GM12878 (cell line): ENCODE results near the gene SLC37A3. TPM values are rescaled to one million over a fixed set of nuclear protein-coding genes. Genes with fewer than 3 reads are reported as not detected.

Experiments used
- ATAC-seq: fragments of 200-7000 bp; cut with Tn5 transposase; 3 replicates; pipeline ENCODE4 v1.9.1; 2020; ENCODE audit warnings: mild to moderate bottlenecking, moderate library complexity
- Bru-seq: library from RNA; stranded (reverse); fragments of 400-500 nt; gene quantifications from one replicate; lab custom pipeline; 2021; lab: Mats Ljungman, UMichigan
- BruChase-seq, 2 experiments: library from RNA; stranded (reverse); fragments of 400-500 nt; gene quantifications; one replicate each; lab custom pipeline; 2021; lab: Mats Ljungman, UMichigan
- BruUV-seq: library from RNA; stranded (reverse); fragments of 400-500 nt; replicated peaks from 2 replicates; lab custom pipeline; 2021; lab: Mats Ljungman, UMichigan
- CTCF ChIA-PET: fragments of 300-600 bp; sonication (Branson Sonifier 250); formaldehyde crosslinking; extraction: SDS; loops from one replicate; lab custom pipeline; 2021; ENCODE audit warnings: inconsistent platforms; lab: Yijun Ruan, JAX
- POLR2A ChIA-PET: fragments of 350-600 bp; formaldehyde crosslinking; extraction: SDS; loops from one replicate; lab custom pipeline; 2021; ENCODE audit warnings: inconsistent platforms; lab: Charles Lee
- RAD21 ChIA-PET: fragments of 300-600 bp; sonication (Branson Sonifier 250); formaldehyde crosslinking; loops from one replicate; lab custom pipeline; 2023; ENCODE audit warnings: antibody characterized with exemption; ENCODE audit not compliant: unreplicated experiment; lab: Charles Lee
- SMC1A ChIA-PET: fragments of 300-600 bp; sonication (Branson Sonifier 250); formaldehyde crosslinking; loops from one replicate; lab custom pipeline; 2023; ENCODE audit not compliant: unreplicated experiment, uncharacterized antibody; lab: Charles Lee
- DNase-seq: peaks from one replicate; pipeline ENCODE4 v3.0.0-alpha.2; 2011; ENCODE audit warnings: low read depth, low spot score
- FAIRE-seq: peaks from 3 replicates; lab custom pipeline; 2011; peaks lifted over from hg19 to GRCh38; lab: Jason Lieb, UNC
- H2AFZ ChIP-seq: 2 replicates; pipeline ENCODE4 v1.6.0; 2011; ENCODE audit warnings: low read depth, low read length, control low read depth; ENCODE audit not compliant: control insufficient read depth
- H3K27ac ChIP-seq: 2 replicates; pipeline ENCODE4 v1.5.1; 2011; ENCODE audit warnings: control low read depth; ENCODE audit not compliant: control insufficient read depth, insufficient read depth
- H3K27me3 ChIP-seq, 2 experiments: replicated peaks in 1 of 2; 2 replicates each; pipeline versions ENCODE4 v1.6.0 to v1.6.1; 2011; ENCODE audit warnings: low read length in 1 of 2; ENCODE audit not compliant: control insufficient read depth in 2 of 2, insufficient read depth in 2 of 2
- H3K36me3 ChIP-seq, 2 experiments: 2 replicates each; pipeline ENCODE4 v1.5.1; 2011; ENCODE audit warnings: low read length in 1 of 2; ENCODE audit not compliant: control insufficient read depth in 2 of 2, insufficient read depth in 2 of 2
- H3K4me1 ChIP-seq: 2 replicates; pipeline ENCODE4 v1.6.1; 2011; ENCODE audit warnings: mild to moderate bottlenecking, low read length, moderate library complexity, mixed read lengths; ENCODE audit not compliant: control insufficient read depth, insufficient read depth
- H3K4me2 ChIP-seq: 2 replicates; pipeline ENCODE4 v1.6.0; 2011; ENCODE audit warnings: control low read depth; ENCODE audit not compliant: control insufficient read depth, insufficient read depth
- H3K4me3 ChIP-seq: fragments of 200-600 bp; sonication (generic); 2 replicates; pipeline ENCODE4 v1.5.1; 2016
- H3K79me2 ChIP-seq: 2 replicates; pipeline ENCODE4 v1.6.0; 2011; ENCODE audit warnings: low read length; ENCODE audit not compliant: control insufficient read depth, insufficient read depth
- H3K9ac ChIP-seq: 2 replicates; pipeline ENCODE4 v1.8.0; 2011; ENCODE audit warnings: low read length, control low read depth, mixed read lengths; ENCODE audit not compliant: control insufficient read depth, insufficient read depth
- H3K9me3 ChIP-seq: replicated peaks from 3 replicates; pipeline ENCODE4 v1.5.1; 2011; ENCODE audit warnings: mild to moderate bottlenecking, low read length; ENCODE audit not compliant: control insufficient read depth, insufficient read depth
- H4K20me1 ChIP-seq: 2 replicates; pipeline ENCODE4 v1.6.0; 2011; ENCODE audit not compliant: control insufficient read depth, insufficient read depth
- CREB1 ChIP-seq: IDR thresholded peaks from 2 replicates; pipeline ENCODE4 v1.6.1; 2012; ENCODE audit warnings: low read depth, mild to moderate bottlenecking, inconsistent platforms
- HCFC1 ChIP-seq: fragments of 150-350 bp; IDR thresholded peaks from 2 replicates; pipeline ENCODE4 v1.6.1; 2014; ENCODE audit warnings: low read length
- HDAC2 ChIP-seq: fragments of 200-600 bp; sonication (generic); IDR thresholded peaks from 2 replicates; pipeline ENCODE4 v1.6.1; 2017
- MAX ChIP-seq: IDR thresholded peaks from 2 replicates; pipeline ENCODE4 v1.6.1; 2012; ENCODE audit warnings: low read depth, low read length, improper control_type of control experiment
- NBN ChIP-seq: fragments of 450-650 bp; IDR thresholded peaks from 2 replicates; pipeline ENCODE4 v1.6.1; 2016
- NR2C2 ChIP-seq: IDR thresholded peaks from 2 replicates; pipeline ENCODE4 v1.6.1; 2011; ENCODE audit warnings: borderline replicate concordance, low read depth; ENCODE audit not compliant: control insufficient read depth, insufficient read length
- NR2F1 ChIP-seq: fragments of 450-650 bp; conservative IDR thresholded peaks from 2 replicates; pipeline ENCODE4 v1.6.1; 2017; ENCODE audit warnings: mild to moderate bottlenecking
- NRF1 ChIP-seq: conservative IDR thresholded peaks from 2 replicates; pipeline ENCODE4 v1.6.1; 2011; ENCODE audit warnings: mild to moderate bottlenecking, low read depth, low read length, improper control_type of control experiment
- PAX5 ChIP-seq: IDR thresholded peaks from 2 replicates; pipeline ENCODE4 v1.6.1; 2011; ENCODE audit warnings: low read depth, low read length, borderline replicate concordance
- RELA ChIP-seq: fragments of 450-650 bp; IDR thresholded peaks from 2 replicates; pipeline ENCODE4 v1.8.0; 2014; ENCODE audit warnings: borderline replicate concordance; ENCODE audit not compliant: partially characterized antibody
- SIX5 ChIP-seq: IDR thresholded peaks from 2 replicates; pipeline ENCODE4 v1.6.1; 2011; ENCODE audit warnings: mild to moderate bottlenecking, low read depth, low read length, moderate library complexity; ENCODE audit not compliant: severe bottlenecking
- SREBF1 ChIP-seq: IDR thresholded peaks from 2 replicates; pipeline ENCODE4 v1.6.1; 2012; ENCODE audit warnings: mild to moderate bottlenecking, low read length
- TCF12 ChIP-seq: IDR thresholded peaks from 2 replicates; pipeline ENCODE4 v1.6.1; 2011; ENCODE audit warnings: low read depth, mild to moderate bottlenecking, low read length
- USF1 ChIP-seq: IDR thresholded peaks from 2 replicates; pipeline ENCODE4 v1.6.1; 2011; ENCODE audit warnings: borderline replicate concordance, low read depth, mild to moderate bottlenecking, moderate library complexity, mixed read lengths, low read length; ENCODE audit not compliant: insufficient read depth; ENCODE audit errors: extremely low read length
- USF2 ChIP-seq: IDR thresholded peaks from 2 replicates; pipeline ENCODE4 v1.6.1; 2011; ENCODE audit warnings: low read depth, low read length, improper control_type of control experiment, borderline replicate concordance
- YY1 ChIP-seq: IDR thresholded peaks from 2 replicates; pipeline ENCODE4 v1.6.1; 2011; ENCODE audit warnings: low read depth, mild to moderate bottlenecking, low read length
- ZNF384 ChIP-seq: IDR thresholded peaks from 2 replicates; pipeline ENCODE4 v1.6.1; 2012; ENCODE audit warnings: low read depth, mild to moderate bottlenecking, low read length, improper control_type of control experiment, borderline replicate concordance
- WGBS: methylation state at CpG from one replicate; pipeline ENCODE4 v1.1.6; 2016; ENCODE audit warnings: low lambda C conversion rate; ENCODE audit not compliant: insufficient replicate concordance, insufficient coverage; ENCODE audit errors: missing lambda C conversion rate; 5-methylcytosine and 5-hydroxymethylcytosine counted together
- in situ Hi-C: fragments of 300-500 bp; cut with MboI; formaldehyde crosslinking; loops from 9 replicates; pipeline ENCODE4 v1.14.3; 2018; ENCODE audit warnings: mixed read lengths
- intact Hi-C: fragments of 100-400 bp; cut with micrococcal nuclease; formaldehyde crosslinking; loops from one replicate; pipeline ENCODE4 v1.14.2; 2022; ENCODE audit not compliant: unreplicated experiment
- long read RNA-seq, 2 experiments: library from polyadenylated mRNA; unstranded; transcript quantifications; one replicate each; pipeline ENCODE4 v2.0.0, GENCODE V29; 2019 to 2020
- polyA minus RNA-seq, 3 experiments: library from RNA; depleted of rRNA, polyadenylated mRNA; stranded (reverse); fragments of >200 nt; gene quantifications; 2 replicates each; pipeline ENCODE4 v1.2.3, GENCODE V29; 2011
- polyA plus RNA-seq, 11 experiments: library from polyadenylated mRNA; depleted of rRNA in 4 of 11; unstranded in 6 of 11; stranded (reverse) in 5 of 11; fragments of >200 nt; fragmentation: Nextera tagmentation in 4 of 11; fragmentation: Illumina TruSeq in 1 of 11; extraction: Ambion mirVana in 4 of 11; extraction: Trizol in 1 of 11; gene quantifications; 1 replicate in 1 of 11; 2 replicates in 10 of 11; pipeline versions ENCODE4 v1.2.1 to v1.2.3, GENCODE V29; 2011 to 2016; ENCODE audit warnings: inconsistent platforms in 2 of 11, missing spikeins in 2 of 11, low read depth in 1 of 11
- total RNA-seq, 4 experiments: library from RNA; depleted of rRNA in 3 of 4; stranded (reverse); fragments of >200 nt in 3 of 4; fragmentation: Illumina TruSeq in 1 of 4; extraction: Trizol in 1 of 4; gene quantifications; 2 replicates each; pipeline versions ENCODE4 v1.2.1 to v1.2.3, GENCODE V29; 2013 to 2021

SLC37A3 gene
- total RNA-seq (2013; cell fraction: nucleolus; rRNA removed): 51.7 and 59.1 TPM in 2 replicates
- total RNA-seq (2014; rRNA removed): 9.3 and 9.7 TPM in 2 replicates
- 10.5 and 11.4 TPM in 2 replicates for total RNA-seq (2014; rRNA removed; fragmentation: Illumina TruSeq; extraction: Trizol)
- 12.3 and 13.6 TPM in 2 replicates for total RNA-seq (2021)
- 8.3 TPM for polyA plus RNA-seq (2011; ENCODE audit: low read depth)
- 13.6 and 16.7 TPM in 2 replicates for polyA plus RNA-seq (2011; rRNA removed)
- polyA plus RNA-seq (2011; cell fraction: cytosol; rRNA removed): 9.8 and 10.9 TPM in 2 replicates
- 23.0 and 26.3 TPM in 2 replicates for polyA plus RNA-seq (2011; cell fraction: nucleus; rRNA removed)
- 7.8 and 8.9 TPM in 2 replicates for polyA plus RNA-seq (2012)
- polyA plus RNA-seq (2014; fragmentation: Illumina TruSeq; extraction: Trizol): 11.9 and 16.4 TPM in 2 replicates
- polyA plus RNA-seq (2014; fragmentation: Nextera tagmentation; extraction: Ambion mirVana): 1 to 10 TPM; 3.7 to 4.8 TPM
- 11.4 and 12.8 TPM in 2 replicates for polyA plus RNA-seq (2014; rRNA removed)
- polyA plus RNA-seq (2016; fragmentation: Nextera tagmentation; extraction: Ambion mirVana): 10 to 100 TPM in 1 of 2 experiments, 1 to 10 TPM in 1; 8.5 to 10.5 TPM
- polyA minus RNA-seq (2011; rRNA and poly(A)+ RNA removed): 22.1 and 29.1 TPM in 2 replicates
- polyA minus RNA-seq (2011; cell fraction: cytosol; rRNA and poly(A)+ RNA removed): 4.7 and 7.8 TPM in 2 replicates
- polyA minus RNA-seq (2011; cell fraction: nucleus; rRNA and poly(A)+ RNA removed): 9.8 and 19.8 TPM in 2 replicates
- percentile 58 among the genes with signal in this experiment for Bru-seq, nascent RNA
- BruChase-seq, experiment 1, labeled RNA remaining after a 6-hour chase: percentile 58 among the genes with signal in this experiment
- BruChase-seq, experiment 2, labeled RNA remaining after a 2-hour chase: percentile 61 among the genes with signal in this experiment
- long read RNA-seq, experiment 1, partial matches to known transcripts: 1 of 2 reads
- long read RNA-seq, experiment 1, other reads (novel, unspliced or antisense): 1 of 2 reads
- long read RNA-seq, experiment 2, partial matches to known transcripts: 1 of 12 reads
- long read RNA-seq, experiment 2, other reads (novel, unspliced or antisense): 7 of 12 reads

GRCh38 chr7:140397784-140398750, at the start of gene SLC37A3:
Gene SLC37A3 (minus strand): TSS chr7:140398530. CDS start chr7:140382526, 16,004 bp downstream.
- ChIA-PET POLR2A (interaction anchor here (0.7 kb wide), 1 partner anchor 614 kb away, joined by 5 read pairs; no protein-coding TSS in a partner anchor), SMC1A (no interaction called here), CTCF (no interaction called here), RAD21 (interaction anchor here (0.7 to 1.0 kb wide), 2 partner anchors 42 to 80 kb away, joined by 3 read pairs; no protein-coding TSS in a partner anchor)
- Histone ChIP-seq H3K4me2 (peak within 1 kb of the TSS; percentile 97), H3K9ac (peak within 1 kb of the TSS; percentile 68), H2AFZ (peak within 1 kb of the TSS; percentile 87), H4K20me1 (no peaks in the 10 kb centered on the region), H3K4me1 (no peaks in the 10 kb centered on the region), H3K27ac (peak within 1 kb of the TSS; percentile 18; the same call in 1 of the 2 replicates), H3K27me3 (no peaks in the 10 kb centered on the region; a peak in 1 of 4 replicates), H3K9me3 (no peaks in the 10 kb centered on the region), H3K4me3 (peak within 1 kb of the TSS; percentile 66), H3K79me2 (peaks cover 3% of the 10 kb centered on the region), H3K36me3 (no peaks in the 10 kb centered on the region)
- intact Hi-C loops: no loop called here
- ATAC-seq: peak; percentile 100
- TSS peak; percentile 79 for BruUV-seq
- FAIRE-seq: peak; percentile 84
- DNase-seq: peak; percentile 28
- WGBS: 1% methylated on average over 59 of the region's 66 CpGs
- in situ Hi-C loops: no loop called here
- TF ChIP-seq USF1 (peak; percentile 99), ZNF384 (peak; percentile 64), TCF12 (peak; percentile 50; the same call in 1 of the 2 replicates), HDAC2 (no peak), YY1 (peak; percentile 80), PAX5 (0 out of 2 replicates have a peak, but pooled peaks have one; percentile 30), NBN (no peak), SREBF1 (0 out of 2 replicates have a peak, but pooled peaks have one; percentile 17), SIX5 (peak; percentile 91), RELA (peak; percentile 54), NRF1 (no peak), MAX (peak; percentile 96), HCFC1 (peak; percentile 95), USF2 (peak; percentile 90), NR2F1 (0 out of 2 replicates have a peak, but pooled peaks have one; percentile 10), NR2C2 (no peak), CREB1 (peak; percentile 66)
